GM19239 (cell line): ENCODE results near the gene BRAF.
"Not testable (repeated sequence)": the region's sequence is repeated elsewhere in the genome, so short reads cannot be mapped to it uniquely, and the experiment has no call there.

Experiments
- DNase-seq: peaks from one replicate; pipeline ENCODE4 v3.0.0; 2011; ENCODE audit warnings: low spot score; ENCODE audit not compliant: insufficient read length
- FAIRE-seq: peaks from 2 replicates; lab custom pipeline; 2011; peaks lifted over from hg19 to GRCh38; lab: Jason Lieb, UNC

The BRAF gene

DNA sequence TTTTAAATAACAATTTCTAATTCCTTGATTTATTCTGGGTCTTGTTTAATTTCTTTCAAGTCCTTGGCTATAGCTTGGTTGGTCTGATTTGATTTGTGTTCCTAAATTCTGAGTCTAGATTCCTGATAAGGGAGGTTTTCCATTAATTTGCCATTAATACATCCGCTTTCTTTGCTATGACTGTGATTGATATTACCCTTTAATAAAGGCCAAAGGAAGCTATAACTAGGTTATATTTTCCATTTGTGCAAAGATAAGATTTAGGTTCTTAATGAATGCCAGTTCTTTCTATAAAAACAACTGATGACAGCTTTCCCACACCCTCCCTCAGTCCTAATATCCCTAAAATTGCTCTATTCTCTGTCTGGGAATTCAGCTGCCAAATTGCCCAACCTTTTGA is 200.0 kb downstream of the BRAF start:
- FAIRE-seq (no peak), DNase-seq (no peak)

DNA sequence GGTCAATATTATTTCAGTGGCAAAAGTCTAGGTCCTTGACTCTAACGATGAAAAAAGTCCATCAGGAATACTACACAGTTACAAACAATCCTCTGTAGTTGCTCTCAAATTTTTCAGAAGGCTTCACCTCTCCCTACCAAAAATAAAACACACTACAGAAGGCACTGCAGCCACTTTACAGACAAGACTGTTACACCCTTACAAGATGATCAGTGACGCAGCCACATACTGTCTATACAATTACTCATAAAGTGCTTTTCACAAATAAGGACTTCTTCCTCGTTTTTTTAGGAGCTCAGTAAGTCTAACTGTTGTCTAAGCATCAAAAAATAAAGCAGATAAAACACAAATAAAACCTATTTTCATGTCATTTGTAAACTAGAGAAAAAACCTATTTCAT is 201.2 kb downstream of the BRAF start:
- no peak for DNase-seq
- FAIRE-seq, result no peak

DNA sequence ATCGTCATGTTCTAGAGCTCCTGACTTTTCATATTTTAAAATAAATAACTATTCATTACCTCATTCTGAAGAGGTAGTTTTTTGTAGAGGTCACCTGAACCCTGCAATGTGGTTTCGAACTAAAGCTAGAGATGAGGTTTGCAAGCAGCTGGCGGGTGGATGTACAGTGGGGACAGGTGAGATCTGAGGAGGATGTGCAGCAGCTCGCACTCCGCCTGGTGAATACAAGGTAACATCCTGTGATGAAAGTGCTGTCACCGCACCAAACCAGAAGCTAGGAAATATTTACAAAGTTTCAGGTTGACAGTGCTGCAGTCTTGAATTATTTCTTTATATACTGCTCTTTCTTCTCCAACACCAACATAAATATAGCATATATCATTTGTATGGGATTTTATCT is 201.7 kb downstream of the BRAF start:
- DNase-seq, result no peak
- no peak for FAIRE-seq

DNA sequence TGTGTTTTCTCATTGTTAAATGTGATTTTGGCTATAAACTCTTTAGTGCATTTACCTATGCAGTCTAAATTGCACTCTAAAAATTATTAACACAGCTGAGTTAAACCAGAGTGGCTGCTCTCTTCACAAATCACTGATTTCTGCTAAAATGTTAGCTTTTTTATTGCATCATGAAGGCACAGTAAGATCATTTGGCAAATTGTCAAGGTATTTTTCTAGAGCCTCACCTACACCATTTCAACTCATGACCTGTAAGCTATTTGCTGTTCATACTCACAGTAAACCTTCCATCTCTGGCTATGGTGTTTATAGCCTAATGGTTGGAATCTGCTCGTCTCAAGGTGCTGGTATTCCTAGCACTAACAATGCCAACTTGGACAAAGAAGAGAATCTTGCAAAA is 202.5 kb downstream of the BRAF start:
- DNase-seq, result no peak
- no peak for FAIRE-seq

DNA sequence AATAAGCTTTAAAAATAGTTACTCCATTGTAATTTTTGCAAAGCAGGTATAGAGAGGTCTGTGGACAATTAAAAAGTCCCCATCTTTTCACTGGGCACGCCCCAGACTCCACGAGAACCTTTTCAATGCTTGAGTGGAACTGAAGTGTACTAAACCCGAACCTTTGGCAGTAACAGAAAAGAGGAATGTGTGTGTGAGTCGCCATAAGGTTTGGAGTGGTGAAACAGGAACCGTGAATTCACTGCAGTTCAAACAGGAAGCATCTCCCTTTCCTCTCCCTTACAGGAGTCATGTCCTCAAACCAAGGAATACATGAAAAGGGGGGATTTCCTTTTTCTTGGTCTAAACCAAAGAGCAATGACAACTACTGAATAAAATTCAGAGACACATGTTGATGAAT is 205.0 kb downstream of the BRAF start:
- FAIRE-seq (peak; percentile 33), DNase-seq (no peak)

DNA sequence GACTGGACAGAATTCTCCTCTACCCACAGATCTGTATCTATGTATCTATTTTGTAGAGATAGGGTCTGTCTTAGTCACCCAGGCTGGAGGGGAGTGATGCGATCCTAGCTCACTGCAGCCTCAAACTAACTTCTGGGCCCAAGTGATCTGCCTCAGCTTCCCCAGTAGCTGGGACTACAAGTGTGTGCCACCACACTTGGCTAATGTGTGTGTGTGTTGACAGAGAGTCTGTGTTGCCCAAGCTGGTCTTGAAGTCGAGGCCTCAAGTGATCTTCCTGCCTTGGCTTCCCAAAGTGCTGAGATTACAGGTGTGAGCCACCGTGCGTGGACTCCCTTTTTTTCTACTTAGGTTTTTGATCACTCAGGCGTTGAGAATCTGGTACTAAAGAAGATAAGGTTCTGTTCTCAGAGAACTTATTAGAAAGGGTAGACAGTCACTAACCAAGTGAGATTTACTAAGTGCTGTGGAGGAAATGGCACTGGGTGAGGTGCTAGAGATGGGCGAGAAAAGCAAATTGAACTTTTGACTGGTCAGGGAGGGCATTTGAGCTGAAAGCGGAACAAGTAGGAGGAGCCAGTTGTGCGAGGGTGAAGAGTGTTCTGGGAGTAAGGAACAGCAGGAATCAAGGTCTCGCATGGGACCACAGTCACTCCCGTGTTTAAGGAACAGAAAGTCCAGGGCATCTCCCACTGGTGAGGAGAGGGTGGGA is 210.2 kb downstream of the BRAF start:
- no peak for DNase-seq
- no peak for FAIRE-seq

DNA sequence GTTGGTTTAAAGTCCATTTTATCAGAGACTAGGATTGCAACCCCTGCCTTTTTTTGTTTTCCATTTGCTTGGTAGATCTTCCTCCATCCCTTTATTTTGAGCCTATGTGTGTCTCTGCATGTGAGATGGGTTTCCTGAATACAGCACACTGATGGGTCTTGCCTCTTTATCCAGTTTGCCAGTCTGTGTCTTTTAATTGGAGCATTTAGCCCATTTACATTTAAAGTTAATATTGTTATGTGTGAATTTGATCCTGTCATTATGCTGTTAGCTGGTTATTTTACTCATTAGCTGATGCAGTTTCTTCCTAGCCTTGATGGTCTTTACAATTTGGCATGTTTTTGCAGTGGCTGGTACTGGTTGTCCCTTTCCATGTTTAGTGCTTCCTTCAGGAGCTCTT is 212.3 kb downstream of the BRAF start:
- not testable (repeated sequence) for DNase-seq, FAIRE-seq

DNA sequence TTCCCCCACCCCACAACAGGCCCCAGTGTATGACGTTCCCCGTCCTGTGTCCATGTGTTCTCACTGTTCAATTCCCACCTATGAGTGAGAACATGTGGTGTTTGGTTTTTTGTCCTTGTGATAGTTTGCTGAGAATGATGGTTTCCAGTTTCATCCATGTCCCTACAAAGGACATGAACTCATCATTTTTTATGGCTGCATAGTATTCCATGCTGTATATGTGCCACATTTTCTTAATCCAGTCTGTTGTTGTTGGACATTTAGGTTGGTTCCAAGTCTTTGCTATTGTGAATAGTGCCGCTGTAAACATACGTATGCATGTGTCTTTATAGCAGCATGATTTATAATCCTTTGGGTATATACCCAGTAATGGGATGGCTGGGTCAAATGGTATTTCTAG is 216.0 kb downstream of the BRAF start:
- not testable (repeated sequence) for FAIRE-seq, DNase-seq

DNA sequence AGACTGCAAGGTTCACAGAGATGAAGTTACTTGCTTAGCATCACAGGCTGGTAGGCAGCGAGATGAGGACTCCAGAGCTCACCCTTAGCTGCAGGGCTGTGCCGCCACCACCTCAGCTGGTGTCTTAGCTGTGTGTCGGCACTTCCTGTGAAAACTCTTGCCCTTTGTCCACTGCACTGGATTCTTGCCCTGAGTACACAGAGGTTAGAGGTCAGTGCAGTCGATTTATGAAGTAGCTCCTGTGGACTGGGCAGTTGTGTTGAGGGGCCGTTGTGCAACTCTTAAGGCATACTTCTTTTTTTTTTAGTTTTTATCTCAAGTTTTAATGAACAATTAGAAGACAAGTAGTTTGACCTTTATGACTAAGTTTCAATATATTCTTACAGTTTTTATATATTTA is 217.6 kb downstream of the BRAF start:
- FAIRE-seq (no peak), DNase-seq (no peak)

DNA sequence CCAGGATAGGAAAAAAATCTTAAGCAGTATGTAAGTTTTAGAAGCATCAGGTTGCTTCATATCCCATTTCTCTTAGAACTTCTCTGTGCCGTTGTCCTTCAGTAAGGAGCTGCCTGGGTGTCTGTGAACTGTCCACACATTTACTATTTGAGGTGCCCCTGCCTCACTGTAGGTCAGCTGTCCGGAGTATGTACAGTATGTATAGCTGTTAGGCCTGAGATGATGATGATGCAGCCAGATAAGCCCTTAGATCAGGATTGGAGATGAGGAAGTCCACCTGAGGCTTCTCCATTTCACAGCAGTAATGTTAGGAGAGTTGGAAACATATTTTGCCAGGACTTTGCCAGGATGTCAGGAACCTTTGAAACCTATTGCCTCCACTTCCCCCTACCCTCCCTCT is 220.5 kb downstream of the BRAF start:
- DNase-seq (no peak), FAIRE-seq (no peak)

DNA sequence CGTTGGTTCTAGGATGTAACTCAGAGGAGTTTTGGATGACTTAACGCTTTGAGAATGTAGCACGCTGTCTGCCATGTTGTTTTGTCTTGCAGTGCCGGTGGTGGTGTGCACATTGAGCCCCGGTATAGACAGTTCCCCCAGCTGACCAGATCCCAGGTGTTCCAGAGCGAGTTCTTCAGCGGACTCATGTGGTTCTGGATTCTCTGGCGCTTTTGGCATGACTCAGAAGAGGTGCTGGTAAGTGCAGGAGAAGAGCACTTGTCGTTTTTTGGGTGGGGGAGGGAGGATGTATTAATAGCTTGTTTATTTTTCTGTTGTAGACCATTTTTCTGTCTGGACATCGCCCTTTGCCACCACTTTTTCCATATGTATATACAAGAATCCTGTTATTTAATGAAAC is 222.0 kb downstream of the BRAF start:
- DNase-seq, result no peak
- FAIRE-seq, result no peak

DNA sequence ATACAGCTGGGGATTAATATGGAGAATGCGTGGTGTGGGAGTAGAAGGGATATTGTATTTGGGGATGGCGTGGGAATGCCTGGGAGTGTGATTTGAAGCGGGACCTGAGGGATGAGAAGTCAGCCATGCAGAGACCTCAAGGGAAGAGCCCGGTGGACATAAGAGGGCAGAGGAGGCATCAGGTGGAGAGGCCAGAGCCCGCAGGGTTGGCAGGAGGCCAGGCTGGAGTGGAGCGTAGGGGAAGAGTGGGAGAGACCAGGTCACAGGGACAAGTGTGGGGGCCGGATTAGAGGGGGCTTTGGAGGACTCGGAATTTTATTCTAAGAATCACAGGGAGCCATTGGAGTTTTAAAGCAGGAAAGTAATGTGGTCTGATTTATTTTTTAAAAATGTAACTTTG is 226.3 kb downstream of the BRAF start:
- no peak for FAIRE-seq

DNA sequence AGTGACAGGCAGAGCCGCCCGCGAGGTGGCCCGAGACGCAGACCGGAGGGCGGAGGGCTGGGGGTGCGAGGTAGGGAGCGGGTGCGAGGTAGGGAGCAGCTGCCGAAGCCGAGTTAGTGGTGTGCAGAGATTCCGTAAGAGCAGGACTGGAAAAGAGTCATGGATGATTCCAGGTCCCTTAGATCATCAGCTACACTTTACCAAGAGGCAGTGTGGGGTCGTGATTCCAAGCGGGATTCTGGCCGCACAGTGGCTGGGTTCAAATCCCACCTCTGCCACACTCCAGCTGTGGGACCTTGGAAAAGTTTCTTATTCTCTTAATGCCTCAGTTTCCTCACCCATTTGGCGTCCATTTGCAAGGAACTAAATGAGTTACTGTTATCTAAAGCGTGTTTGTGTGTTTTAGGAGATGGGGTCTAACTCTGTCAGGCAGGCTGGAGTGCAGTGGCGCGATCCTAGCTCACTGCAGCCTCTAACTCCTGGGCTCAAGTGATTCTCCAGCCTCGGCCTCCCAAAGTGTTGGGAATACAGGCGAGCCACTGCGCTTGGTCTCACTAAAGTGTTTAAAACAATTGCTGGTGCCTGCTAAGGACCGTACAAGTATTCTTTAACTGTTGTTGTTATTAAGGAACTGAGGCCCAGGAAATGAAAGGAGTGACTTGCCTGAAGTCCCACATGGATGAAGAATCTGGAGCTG is 227.1 kb downstream of the BRAF start:
- no peak for FAIRE-seq
- no peak for DNase-seq

More for the DNA sequence above, 226.3 kb downstream of the BRAF start:
- no peak for DNase-seq

DNA sequence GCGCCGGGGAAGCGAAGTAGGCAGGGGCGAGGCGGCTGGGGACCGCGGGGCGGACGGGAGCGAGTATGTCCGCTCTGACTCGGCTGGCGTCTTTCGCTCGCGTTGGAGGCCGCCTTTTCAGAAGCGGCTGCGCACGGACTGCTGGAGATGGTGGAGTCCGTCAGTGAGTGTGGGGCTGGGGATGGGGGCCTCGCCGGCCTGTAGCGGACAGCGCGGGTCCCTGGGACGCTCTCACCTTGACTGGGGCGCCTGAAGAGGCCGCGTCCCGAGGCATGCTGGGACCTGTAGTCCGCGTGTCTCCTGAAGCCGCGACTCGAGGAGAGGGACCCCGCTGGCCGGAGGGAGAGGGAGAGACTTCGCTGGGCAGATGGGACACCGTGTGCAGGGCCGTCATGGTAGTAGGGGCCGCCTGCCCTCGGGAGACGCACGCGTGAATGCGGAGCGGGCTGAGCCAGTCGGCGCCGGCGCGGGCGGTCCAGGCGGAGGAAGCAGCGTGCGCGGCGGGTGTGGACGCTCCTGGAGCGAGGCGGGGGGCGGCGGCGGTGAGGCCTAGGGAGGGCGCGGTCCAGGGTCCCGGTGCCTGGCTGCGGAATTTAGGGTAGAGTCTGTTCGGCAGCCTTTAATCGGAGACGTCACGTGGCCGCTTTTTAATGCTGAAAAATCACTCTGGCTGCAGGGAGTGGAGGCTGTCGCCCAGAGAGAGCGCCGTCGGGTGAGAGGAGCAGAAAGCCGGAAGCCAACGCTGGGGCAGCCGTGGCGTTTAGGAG is 227.9 kb downstream of the BRAF start, which contains the start of gene NDUFB2:
TSS of gene NDUFB2 (plus strand) at position 29 of the 767 bp plus-strand sequence. CDS start at position 66, 37 bp downstream.
- FAIRE-seq, result peak; percentile 91

DNA sequence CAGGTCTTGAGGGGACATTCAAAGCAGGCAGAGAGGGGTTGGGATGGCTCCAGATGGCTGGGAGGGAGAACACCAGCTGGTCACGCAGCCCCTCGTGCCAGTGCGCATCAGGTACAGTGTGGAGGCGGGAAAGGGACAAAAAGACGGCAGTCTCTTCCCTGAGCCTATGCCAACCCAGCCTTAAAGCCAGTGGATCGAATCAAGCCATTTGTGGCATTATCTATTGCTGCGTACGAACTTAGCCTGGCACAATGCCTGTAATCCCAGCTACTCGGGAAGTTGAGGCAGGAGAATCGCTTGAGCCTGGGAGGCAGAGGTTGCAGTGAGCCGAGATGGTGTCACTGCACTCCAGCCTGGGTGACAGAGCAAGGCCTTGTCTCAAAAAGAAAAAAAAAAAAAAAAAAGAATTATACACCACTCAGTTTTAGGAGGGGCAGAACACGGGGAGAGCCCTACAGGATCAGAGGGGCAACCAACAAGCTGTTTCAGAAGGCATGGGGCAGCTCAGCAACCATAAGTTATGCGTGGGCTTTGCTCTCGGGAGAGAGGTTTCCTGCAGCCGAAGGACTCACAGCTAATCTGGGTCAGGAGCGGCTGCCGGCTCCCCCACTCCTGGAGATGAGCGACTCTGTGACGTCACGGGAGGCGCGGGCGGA is 228.6 kb downstream of the BRAF start:
- DNase-seq (peak; percentile 94), FAIRE-seq (no peak)

More for the DNA sequence above, 227.9 kb downstream of the BRAF start, which contains the start of gene NDUFB2:
- DNase-seq, result peak; percentile 83

DNA sequence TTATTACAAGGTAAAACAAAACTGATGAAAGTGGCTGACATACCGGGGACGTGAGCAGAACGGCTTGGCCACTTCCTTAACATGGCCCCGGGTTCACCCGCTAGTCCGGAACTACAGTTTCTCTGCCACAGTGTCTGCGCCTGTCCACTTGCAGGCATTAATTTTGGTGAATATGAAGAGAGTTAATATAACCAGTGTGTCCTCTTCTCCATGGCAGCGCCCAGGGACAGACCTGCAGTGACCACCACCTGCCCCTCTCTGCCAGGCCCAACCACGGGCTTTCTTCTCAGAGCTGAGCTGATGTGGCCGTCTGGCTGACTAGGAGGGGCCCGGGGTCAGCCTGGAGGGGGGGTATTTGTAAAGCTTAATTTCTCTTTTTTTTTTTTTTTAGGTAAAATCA is 229.3 kb downstream of the BRAF start:
- no peak for FAIRE-seq

DNA sequence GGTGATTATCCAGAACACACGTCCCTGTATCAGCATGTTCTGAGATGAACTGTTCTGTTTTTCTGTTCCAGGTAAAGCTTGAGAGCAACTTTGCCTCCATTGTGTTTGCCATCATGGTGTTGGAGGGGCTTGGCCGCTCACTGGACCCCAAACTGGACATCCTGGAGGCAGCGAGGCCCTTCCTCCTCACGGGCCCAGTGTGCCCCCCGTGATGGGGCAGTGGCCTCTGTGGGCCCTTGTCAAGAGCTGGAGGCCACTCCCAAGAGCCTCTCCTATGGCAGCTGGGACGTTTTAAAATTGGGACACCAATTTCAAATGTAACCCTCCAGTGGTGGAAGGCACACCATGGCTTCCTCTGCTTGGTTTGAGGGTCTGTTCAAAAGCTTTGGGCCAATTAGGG is 230.1 kb downstream of the BRAF start:
- no peak for FAIRE-seq
- no peak for DNase-seq

More for the DNA sequence above, 229.3 kb downstream of the BRAF start:
- no peak for DNase-seq

DNA sequence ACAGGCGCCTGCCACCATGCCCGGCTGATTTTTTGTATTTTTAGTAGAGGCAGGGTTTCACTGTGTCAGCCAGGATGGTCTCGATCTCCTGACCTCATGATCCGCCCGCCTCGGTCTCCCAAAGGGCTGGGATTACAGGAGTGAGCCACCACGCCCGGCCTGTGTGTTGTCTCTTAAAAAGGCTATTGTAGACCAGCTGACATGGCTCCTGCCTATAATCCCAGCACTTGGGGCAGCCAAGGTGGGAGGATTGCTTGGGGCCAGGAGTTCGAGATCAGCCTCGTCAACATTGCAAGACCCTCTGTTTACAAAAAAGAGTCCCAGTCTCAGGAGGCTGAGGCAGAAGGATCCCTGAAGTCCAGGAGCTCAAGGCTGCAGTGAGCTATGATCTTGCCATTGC is 230.9 kb downstream of the BRAF start:
- not testable (repeated sequence) for FAIRE-seq, DNase-seq

DNA sequence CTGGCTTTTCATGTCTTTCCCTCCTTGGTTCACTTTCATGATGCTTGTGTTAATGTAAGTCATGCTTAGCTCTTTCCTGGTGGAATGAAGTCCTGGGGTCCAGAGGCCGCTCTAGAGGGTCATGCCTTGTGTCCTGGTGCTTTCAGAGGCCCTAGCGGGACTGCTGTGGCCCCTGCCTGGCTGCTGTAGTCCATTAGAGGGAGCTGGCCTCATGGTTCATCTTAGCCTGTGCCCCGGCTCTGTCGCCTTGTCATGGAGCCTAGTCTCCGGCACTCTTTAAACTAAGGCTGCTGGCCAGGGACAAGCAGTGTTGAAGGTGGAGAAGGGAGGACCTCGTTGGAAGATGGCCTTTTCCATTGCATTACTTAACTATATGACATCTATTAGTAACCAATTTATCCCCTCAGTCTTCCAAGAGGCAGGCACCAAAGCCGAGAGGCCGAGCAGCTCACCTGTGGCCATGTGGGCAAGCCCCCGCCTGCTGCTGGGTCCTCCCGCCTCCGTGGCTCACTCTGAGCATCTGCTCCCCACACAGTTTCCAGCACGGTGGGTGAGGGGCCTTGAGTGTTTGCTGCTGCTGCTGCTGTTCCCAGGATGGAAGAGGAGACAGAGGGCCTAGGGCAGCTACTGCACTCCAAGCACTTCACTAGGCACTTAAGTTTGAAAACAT is 233.2 kb downstream of the BRAF start:
- DNase-seq (no peak), FAIRE-seq (no peak)
